ENCODE measurements around the gene CC2D1B. TPM values are rescaled to one million over a fixed set of nuclear protein-coding genes. Genes with fewer than 3 reads are reported as not detected.
A peak's percentile ranks its signal among the peaks of the same experiment; 100 is the strongest.

CC2D1B gene
- total RNA-seq, 2 donors from 2014 or later = 25.2 to 27.3 TPM

DNA sequence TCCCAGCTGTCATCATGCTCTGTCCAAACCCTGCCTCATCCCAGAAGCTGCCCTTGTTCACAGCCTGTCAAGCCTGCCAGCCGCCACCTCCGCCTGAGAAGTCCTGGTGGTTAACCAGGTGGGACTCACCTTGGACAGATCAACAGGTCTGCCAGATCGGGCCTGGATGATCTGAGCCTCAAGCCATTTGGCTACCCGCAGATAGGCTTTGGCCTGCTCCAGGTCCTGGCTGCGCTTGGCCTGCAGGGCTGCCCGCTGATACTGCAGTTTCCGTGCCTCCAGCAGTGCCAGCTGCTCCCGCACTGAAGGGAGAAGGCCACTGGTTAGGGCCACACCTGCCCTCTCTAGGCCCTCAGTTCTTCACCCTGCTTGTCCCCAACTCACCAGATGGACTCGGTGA is 8.6 kb downstream of the CC2D1B start:
- no peak for TF ChIP-seq CTCF (IDR thresholded peaks at IDR 0.05)
- Histone ChIP-seq H3K4me3 (no peak overlapping the region), H3K27ac (no peak overlapping the region), H3K9me3 (no peaks in the 10 kb centered on the region), H3K4me1 (no peaks in the 10 kb centered on the region), H3K36me3 (peaks cover 49% of the 10 kb centered on the region), H3K9ac (ENCODE audit: low read depth in 2 of 2, low read length in 2 of 2) (no peak overlapping the region), H3K27me3 (no peaks in the 10 kb centered on the region)
- DNase-seq = no peak
- intact Hi-C loops (cut with DNase I) = no loop called here

DNA sequence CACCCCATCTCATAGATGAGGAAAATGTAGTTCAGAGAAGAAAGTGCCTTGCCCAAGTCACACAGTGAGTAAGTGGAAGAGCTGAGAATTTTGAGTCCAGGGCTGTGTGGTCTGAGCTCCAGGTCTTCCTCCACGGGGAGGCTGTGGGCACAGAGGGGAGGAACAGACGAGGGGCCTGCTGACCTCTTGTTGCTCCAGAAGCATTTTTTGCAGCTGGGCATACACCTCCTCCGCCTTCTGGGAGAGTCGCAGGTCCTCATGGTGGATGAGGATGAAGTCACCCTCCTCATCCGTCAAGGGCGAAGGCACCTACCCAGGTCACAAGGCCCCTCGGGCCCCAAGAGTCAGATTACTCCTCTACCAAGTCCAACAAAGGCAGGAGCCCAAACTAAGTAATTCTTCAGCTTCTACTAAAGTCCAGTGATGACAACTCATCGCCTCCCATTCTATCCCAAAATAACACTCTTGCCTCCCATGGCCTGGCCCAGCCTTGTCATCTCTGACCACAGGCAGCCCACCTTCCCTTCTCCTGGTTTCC is 9.1 kb downstream of the CC2D1B start:
- H3K9me3 ChIP-seq = no peaks in the 10 kb centered on the region
- no peak overlapping the region for H3K4me3 ChIP-seq
- no peak for TF ChIP-seq CTCF (IDR thresholded peaks at IDR 0.05)
- H3K27me3 ChIP-seq = no peaks in the 10 kb centered on the region
- no peak for DNase-seq
- H3K4me1 ChIP-seq = no peaks in the 10 kb centered on the region
- no peak overlapping the region for H3K27ac ChIP-seq
- intact Hi-C loops (cut with DNase I) = no loop called here
- peaks cover 48% of the 10 kb centered on the region for H3K36me3 ChIP-seq
- no peak overlapping the region for H3K9ac ChIP-seq (ENCODE audit: low read depth in 2 of 2, low read length in 2 of 2)

DNA sequence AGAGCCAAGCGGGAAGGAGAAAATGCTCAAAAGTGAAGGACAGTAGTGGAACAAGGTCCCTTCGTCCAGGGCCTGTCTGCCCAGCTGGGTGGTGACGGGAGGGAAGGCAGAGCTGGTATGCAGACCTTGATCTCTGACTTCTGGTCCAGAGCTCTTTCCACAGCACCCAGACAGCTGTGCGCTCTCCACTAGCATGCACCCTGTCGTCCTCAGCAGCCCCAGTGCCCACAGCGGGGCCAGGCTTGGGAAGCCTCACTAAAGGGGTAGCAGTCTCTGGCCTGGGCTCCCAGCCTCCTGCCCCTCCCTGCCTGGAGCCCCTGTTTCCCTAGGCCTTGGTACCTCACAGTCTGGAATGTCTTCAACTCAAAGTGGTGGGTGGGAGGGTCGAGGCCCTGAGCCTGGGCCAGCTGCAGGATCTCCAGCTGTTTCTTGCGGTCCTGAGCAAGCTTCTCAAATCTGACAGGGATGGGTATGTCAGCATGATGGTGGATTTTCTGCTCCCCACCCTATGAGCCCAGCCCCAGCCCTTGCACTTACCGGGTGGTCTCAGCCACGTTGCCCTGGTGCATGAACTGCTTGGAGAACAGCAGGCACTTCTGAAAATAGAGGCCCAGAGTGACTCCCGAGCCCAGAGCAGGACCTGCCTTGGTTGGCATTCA is 10.0 kb downstream of the CC2D1B start:
- no peak overlapping the region for H3K4me3 ChIP-seq
- no peak overlapping the region for H3K27ac ChIP-seq
- DNase-seq = no peak
- H3K36me3 ChIP-seq = peaks cover 48% of the 10 kb centered on the region
- no peak for TF ChIP-seq CTCF (IDR thresholded peaks at IDR 0.05)
- H3K4me1 ChIP-seq = no peaks in the 10 kb centered on the region
- no peaks in the 10 kb centered on the region for H3K27me3 ChIP-seq
- intact Hi-C loops (cut with DNase I) = no loop called here
- no peaks in the 10 kb centered on the region for H3K9me3 ChIP-seq
- H3K9ac ChIP-seq (ENCODE audit: low read depth in 2 of 2, low read length in 2 of 2) = peak overlapping the region in 1 of 2 donors; percentile 17

GRCh38 chr1:52355436-52355835 is 10.6 kb downstream of the CC2D1B start:
- Histone ChIP-seq H3K27ac (no peak overlapping the region), H3K9me3 (no peaks in the 10 kb centered on the region), H3K36me3 (peaks cover 48% of the 10 kb centered on the region), H3K4me3 (no peak overlapping the region), H3K27me3 (no peaks in the 10 kb centered on the region), H3K4me1 (no peaks in the 10 kb centered on the region), H3K9ac (ENCODE audit: low read depth in 2 of 2, low read length in 2 of 2) (no peak overlapping the region)
- DNase-seq = no peak
- TF ChIP-seq CTCF (IDR thresholded peaks at IDR 0.05) = no peak
- intact Hi-C loops (cut with DNase I) = no loop called here

GRCh38 chr1:52352690-52353089 is 13.3 kb downstream of the CC2D1B start:
- Histone ChIP-seq H3K4me1 (no peaks in the 10 kb centered on the region), H3K27me3 (no peaks in the 10 kb centered on the region), H3K9ac (ENCODE audit: low read depth in 2 of 2, low read length in 2 of 2) (no peak overlapping the region), H3K4me3 (no peak overlapping the region), H3K36me3 (peaks cover 35% of the 10 kb centered on the region), H3K27ac (no peak overlapping the region), H3K9me3 (no peaks in the 10 kb centered on the region)
- intact Hi-C loops (cut with DNase I) = no loop called here
- TF ChIP-seq CTCF (IDR thresholded peaks at IDR 0.05) = no peak
- no peak for DNase-seq

All from colonic mucosa (tissue), 4 donors.